Epithelial cell of esophagus (primary cell): ENCODE measurements around the gene TRAPPC5.

Experiments
- DNase-seq: peaks from one replicate; pipeline ENCODE4 v3.0.0; 2010; ENCODE audit warnings: low read depth
- H3K4me3 ChIP-seq: 2 replicates; pipeline ENCODE4 v1.5.1; 2011; ENCODE audit warnings: mild to moderate bottlenecking, low read length, control low read depth
- CTCF ChIP-seq: IDR thresholded peaks from 2 replicates; pipeline ENCODE4 v1.5.1; 2011; ENCODE audit warnings: low read depth, mild to moderate bottlenecking, low read length, control low read depth, inconsistent platforms; ENCODE audit not compliant: insufficient read depth; ENCODE audit errors: missing control alignments

Gene TRAPPC5

GRCh38 chr19:7668842-7669241 lies 11.8 kb upstream of the TRAPPC5 start, which contains the start of gene RETN:
RETN (plus strand) TSS chr19:7669049; CDS start chr19:7669327, 278 bp downstream.
- TF ChIP-seq CTCF: no peak
- no peak within 1 kb of the TSS for H3K4me3 ChIP-seq

GRCh38 chr19:7669641-7670040 lies 11.0 kb upstream of the TRAPPC5 start:
- DNase-seq: no peak
- no peak for TF ChIP-seq CTCF
- no peak overlapping the region for H3K4me3 ChIP-seq

More at GRCh38 chr19:7668842-7669241, 11.8 kb upstream of the TRAPPC5 start, which contains the start of gene RETN:
- no peak for DNase-seq

GRCh38 chr19:7670150-7670783 lies 10.4 kb upstream of the TRAPPC5 start:
- no peak for DNase-seq
- no peak overlapping the region for H3K4me3 ChIP-seq
- no peak for TF ChIP-seq CTCF

- H3K4me3 ChIP-seq: no peak overlapping the region
- no peak for TF ChIP-seq CTCF
- no peak for DNase-seq
Measured at GRCh38 chr19:7670790-7671189, 9.8 kb upstream of the TRAPPC5 start.

- no peak for DNase-seq
- TF ChIP-seq CTCF: no peak
- H3K4me3 ChIP-seq: no peak overlapping the region
Measured at GRCh38 chr19:7672522-7672921, 8.1 kb upstream of the TRAPPC5 start.

- no peak for TF ChIP-seq CTCF
- no peak overlapping the region for H3K4me3 ChIP-seq
- DNase-seq: peak; percentile 59
Measured at GRCh38 chr19:7674010-7675005, 6.3 kb upstream of the TRAPPC5 start.

- no peak for DNase-seq
- H3K4me3 ChIP-seq: no peak overlapping the region
- TF ChIP-seq CTCF: no peak
Measured at GRCh38 chr19:7676376-7676775, 4.3 kb upstream of the TRAPPC5 start.
